ENCODE data around the gene GSE1. TPM values are rescaled to one million over a fixed set of nuclear protein-coding genes. Genes with fewer than 3 reads are reported as not detected.

Gene GSE1
- total RNA-seq, 4 donors from 2014 or later: 54.2 to 155 (median 71.9) TPM

GRCh38 chr16:85654251-85655095, 41.4 kb downstream of the GSE1 start:
- DNase-seq: no peak
- TF ChIP-seq POLR2A (IDR thresholded peaks at IDR 0.05) (no peak), CTCF (IDR thresholded peaks at IDR 0.05) (no peak)
- Histone ChIP-seq H3K9me3 (no peaks in the 10 kb centered on the region), H3K36me3 (peaks cover 44 to 63% of the 10 kb centered on the region in 2 donors), H3K4me1 (peaks cover 13 to 31% of the 10 kb centered on the region in 2 donors), H3K4me3 (replicated peaks in 1 of 3) (no peak overlapping the region), H3K27me3 (no peaks in the 10 kb centered on the region), H3K27ac (no peak overlapping the region)
- intact Hi-C loops (cut with DNase I): loop anchor here (5.0 kb wide), 1 partner anchor 63 kb away; no protein-coding TSS in a partner anchor
- WGBS, 2 donors: 95% methylated on average over 32 to 34 of the region's 41 CpGs

GRCh38 chr16:85655216-85656129, 42.4 kb downstream of the GSE1 start:
- TF ChIP-seq POLR2A (IDR thresholded peaks at IDR 0.05): no peak
- TF ChIP-seq CTCF (IDR thresholded peaks at IDR 0.05): no peak
- WGBS, 2 donors: 93 to 94% methylated on average over 22 to 31 of the region's 35 CpGs
- no peak overlapping the region for H3K27ac ChIP-seq
- peaks cover 44 to 53% of the 10 kb centered on the region in 2 donors for H3K36me3 ChIP-seq
- peaks cover 21 to 41% of the 10 kb centered on the region in 2 donors for H3K4me1 ChIP-seq
- intact Hi-C loops (cut with DNase I): loop anchor here (5.0 kb wide), 1 partner anchor 62 kb away; no protein-coding TSS in a partner anchor
- no peaks in the 10 kb centered on the region for H3K9me3 ChIP-seq
- H3K27me3 ChIP-seq: no peaks in the 10 kb centered on the region
- DNase-seq: no peak
- H3K4me3 ChIP-seq (replicated peaks in 1 of 3): no peak overlapping the region

GRCh38 chr16:85656351-85657266, 43.5 kb downstream of the GSE1 start:
- H3K4me3 ChIP-seq (replicated peaks in 1 of 3): no peak overlapping the region
- 94 to 96% methylated on average over 57 of the region's 59 CpGs for WGBS, 2 donors
- intact Hi-C loops (cut with DNase I): loop anchor here (5.0 kb wide), 1 partner anchor 61 kb away; no protein-coding TSS in a partner anchor
- no peak overlapping the region for H3K27ac ChIP-seq
- TF ChIP-seq CTCF (IDR thresholded peaks at IDR 0.05) (no peak), POLR2A (IDR thresholded peaks at IDR 0.05) (no peak)
- no peaks in the 10 kb centered on the region for H3K9me3 ChIP-seq
- no peaks in the 10 kb centered on the region for H3K27me3 ChIP-seq
- H3K4me1 ChIP-seq: peaks cover 16 to 40% of the 10 kb centered on the region in 2 donors
- no peak for DNase-seq
- H3K36me3 ChIP-seq: peaks cover 52 to 62% of the 10 kb centered on the region in 2 donors

- no peaks in the 10 kb centered on the region for H3K9me3 ChIP-seq
- TF ChIP-seq POLR2A (IDR thresholded peaks at IDR 0.05) (no peak), CTCF (IDR thresholded peaks at IDR 0.05) (no peak)
- H3K27me3 ChIP-seq: no peaks in the 10 kb centered on the region
- no peak overlapping the region for H3K27ac ChIP-seq
- H3K36me3 ChIP-seq: peaks cover 58 to 68% of the 10 kb centered on the region in 2 donors
- peaks cover 16 to 33% of the 10 kb centered on the region in 2 donors for H3K4me1 ChIP-seq
- intact Hi-C loops (cut with DNase I): loop anchor here (5.0 kb wide), 1 partner anchor 60 kb away; no protein-coding TSS in a partner anchor
- 95 to 97% methylated on average over 10 to 19 of the region's 21 CpGs for WGBS, 2 donors
- no peak overlapping the region for H3K4me3 ChIP-seq (replicated peaks in 1 of 3)
- DNase-seq: no peak
Observed at GRCh38 chr16:85657267-85657650, 44.1 kb downstream of the GSE1 start.

Data from thyroid gland (tissue), 4 donors.